Esophagus muscularis mucosa (tissue), 4 donors: ENCODE data around the gene MREG. TPM values are rescaled to one million over a fixed set of nuclear protein-coding genes. Genes with fewer than 3 reads are reported as not detected.

Experiments used
- DNase-seq: peaks from one replicate; pipeline ENCODE4 v3.0.0-alpha.2; 2017; ENCODE audit errors: extremely low spot score
- H3K27ac ChIP-seq, 4 donors: fragments of 200-600 bp; sonication (generic); replicated peaks in 1 of 4; 1 replicate in 3 of 4; 2 replicates in 1 of 4; pipeline ENCODE4 v1.5.1; 2016 to 2019; ENCODE audit warnings: mild to moderate bottlenecking in 1 of 4
- H3K27me3 ChIP-seq, 4 donors: fragments of 200-600 bp; sonication (generic); one replicate each; pipeline versions ENCODE4 v1.5.1 to v1.6.0; 2016 to 2019
- H3K36me3 ChIP-seq, 4 donors: fragments of 200-600 bp; sonication (generic); one replicate each; pipeline ENCODE4 v1.5.1; 2016 to 2019
- H3K4me1 ChIP-seq, 4 donors: fragments of 200-600 bp; sonication (generic); one replicate each; pipeline ENCODE4 v1.5.1; 2016 to 2019
- H3K4me3 ChIP-seq, 4 donors: fragments of 200-600 bp; sonication (generic); 1 replicate in 2 of 4; 2 replicates in 2 of 4; pipeline ENCODE4 v1.5.1; 2016 to 2019; ENCODE audit warnings: mild to moderate bottlenecking in 4 of 4, moderate library complexity in 1 of 4
- H3K9me3 ChIP-seq, 4 donors: fragments of 200-600 bp; sonication (generic); 1 replicate in 3 of 4; 2 replicates in 1 of 4; pipeline ENCODE4 v1.5.1; 2016 to 2019
- EP300 ChIP-seq: sonication (generic); formaldehyde crosslinking; IDR thresholded peaks from one replicate; pipeline ENCODE4 v1.6.1; 2017; ENCODE audit warnings: antibody characterized with exemption
- POLR2A ChIP-seq: fragments of 450-650 bp; IDR thresholded peaks from one replicate; pipeline ENCODE4 v1.6.1; 2017; ENCODE audit warnings: antibody characterized with exemption, moderate library complexity, mild to moderate bottlenecking, low read depth
- POLR2AphosphoS5 ChIP-seq, 2 donors: sonication (generic); formaldehyde crosslinking; IDR thresholded peaks; one replicate each; pipeline ENCODE4 v1.6.1; 2017; ENCODE audit warnings: antibody characterized with exemption in 2 of 2
- WGBS: methylation state at CpG from one replicate; pipeline ENCODE4 v1.1.5; 2018; 5-methylcytosine and 5-hydroxymethylcytosine counted together
- intact Hi-C: fragments of 100-400 bp; cut with DNase I; formaldehyde crosslinking; loops from one replicate; pipeline ENCODE4 v1.15.1; 2023
- total RNA-seq, 4 donors: library from RNA; depleted of rRNA; stranded (reverse); fragments of >200 nt; gene quantifications; one replicate each; pipeline versions ENCODE4 v1.1.0 to v1.2.1, GENCODE V29; 2016
- TF ChIP-seq, protein P1 (sequence below), 3 experiments: fragments of 200-600 bp in 2 of 3; fragments of 450-650 bp in 1 of 3; sonication (generic) in 2 of 3; IDR thresholded peaks; one replicate each; pipeline ENCODE4 v1.5.1; 2017 to 2019; ENCODE audit warnings: antibody characterized with exemption in 3 of 3, mild to moderate bottlenecking in 2 of 3, moderate library complexity in 1 of 3

The MREG gene
- total RNA-seq, 4 donors from 2014 or later: 0.40 to 1.2 (median 0.70) TPM

DNA sequence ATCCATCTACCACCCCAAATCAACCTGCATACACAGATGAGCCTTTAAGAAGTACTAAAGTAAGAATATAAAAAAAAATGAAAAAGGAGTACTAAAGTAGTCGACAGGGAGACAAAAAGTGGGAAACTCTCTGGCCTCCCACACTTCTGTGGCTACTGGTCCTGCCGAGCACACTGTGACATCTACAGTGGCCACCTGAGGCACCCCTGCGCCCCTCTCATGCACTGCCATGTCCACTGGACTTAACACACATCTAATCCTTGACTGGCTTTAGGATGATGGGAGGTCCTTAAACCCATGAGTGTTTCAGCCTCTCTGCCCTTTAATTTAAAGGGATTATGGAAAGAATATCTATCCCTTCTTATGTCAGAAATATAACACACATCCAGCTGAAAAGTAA is 71.2 kb downstream of the MREG start:
- Histone ChIP-seq H3K27ac (no peak overlapping the region), H3K4me1 (no peaks in the 10 kb centered on the region), H3K4me3 (no peak overlapping the region), H3K27me3 (no peaks in the 10 kb centered on the region), H3K36me3 (peaks cover 0 to 15% (median 0%) of the 10 kb centered on the region in 4 donors), H3K9me3 (no peaks in the 10 kb centered on the region)
- DNase-seq: no peak
- TF ChIP-seq POLR2AphosphoS5 (IDR thresholded peaks at IDR 0.05): no peak
- TF ChIP-seq, protein P1, sequence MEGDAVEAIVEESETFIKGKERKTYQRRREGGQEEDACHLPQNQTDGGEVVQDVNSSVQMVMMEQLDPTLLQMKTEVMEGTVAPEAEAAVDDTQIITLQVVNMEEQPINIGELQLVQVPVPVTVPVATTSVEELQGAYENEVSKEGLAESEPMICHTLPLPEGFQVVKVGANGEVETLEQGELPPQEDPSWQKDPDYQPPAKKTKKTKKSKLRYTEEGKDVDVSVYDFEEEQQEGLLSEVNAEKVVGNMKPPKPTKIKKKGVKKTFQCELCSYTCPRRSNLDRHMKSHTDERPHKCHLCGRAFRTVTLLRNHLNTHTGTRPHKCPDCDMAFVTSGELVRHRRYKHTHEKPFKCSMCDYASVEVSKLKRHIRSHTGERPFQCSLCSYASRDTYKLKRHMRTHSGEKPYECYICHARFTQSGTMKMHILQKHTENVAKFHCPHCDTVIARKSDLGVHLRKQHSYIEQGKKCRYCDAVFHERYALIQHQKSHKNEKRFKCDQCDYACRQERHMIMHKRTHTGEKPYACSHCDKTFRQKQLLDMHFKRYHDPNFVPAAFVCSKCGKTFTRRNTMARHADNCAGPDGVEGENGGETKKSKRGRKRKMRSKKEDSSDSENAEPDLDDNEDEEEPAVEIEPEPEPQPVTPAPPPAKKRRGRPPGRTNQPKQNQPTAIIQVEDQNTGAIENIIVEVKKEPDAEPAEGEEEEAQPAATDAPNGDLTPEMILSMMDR (IDR thresholded peaks at IDR 0.05): no peak
- no peak for TF ChIP-seq POLR2A
- TF ChIP-seq EP300: no peak
- WGBS: 91% methylated on average over 3 of the region's 3 CpGs
- intact Hi-C loops: no loop called here

DNA sequence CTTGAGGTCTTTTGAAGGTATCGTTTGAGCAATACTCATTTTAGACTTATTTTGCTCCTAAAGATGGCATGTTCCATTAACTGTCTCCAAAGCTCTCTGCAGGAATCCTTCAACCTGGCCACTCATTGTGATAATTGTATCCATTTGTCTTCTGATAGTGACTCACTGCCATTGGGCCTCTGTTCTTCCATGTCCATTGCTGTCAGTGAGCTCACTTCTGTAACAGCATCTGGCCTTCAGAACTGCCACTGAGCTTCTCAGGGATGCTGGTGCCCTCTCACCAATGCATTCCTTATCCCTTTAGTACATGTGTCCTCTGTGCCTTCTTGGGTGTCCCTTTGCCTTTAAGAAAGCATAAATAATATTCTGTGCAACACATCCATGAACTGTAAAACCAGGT is 71.6 kb downstream of the MREG start:
- intact Hi-C loops: no loop called here
- Histone ChIP-seq H3K36me3 (peaks cover 0 to 15% (median 0%) of the 10 kb centered on the region in 4 donors), H3K9me3 (no peaks in the 10 kb centered on the region), H3K4me3 (no peak overlapping the region), H3K27me3 (no peaks in the 10 kb centered on the region), H3K4me1 (no peaks in the 10 kb centered on the region), H3K27ac (no peak overlapping the region)
- TF ChIP-seq POLR2A: no peak
- no peak for TF ChIP-seq EP300
- no peak for DNase-seq
- WGBS: 96% methylated on average over 1 of the region's 1 CpG

DNA sequence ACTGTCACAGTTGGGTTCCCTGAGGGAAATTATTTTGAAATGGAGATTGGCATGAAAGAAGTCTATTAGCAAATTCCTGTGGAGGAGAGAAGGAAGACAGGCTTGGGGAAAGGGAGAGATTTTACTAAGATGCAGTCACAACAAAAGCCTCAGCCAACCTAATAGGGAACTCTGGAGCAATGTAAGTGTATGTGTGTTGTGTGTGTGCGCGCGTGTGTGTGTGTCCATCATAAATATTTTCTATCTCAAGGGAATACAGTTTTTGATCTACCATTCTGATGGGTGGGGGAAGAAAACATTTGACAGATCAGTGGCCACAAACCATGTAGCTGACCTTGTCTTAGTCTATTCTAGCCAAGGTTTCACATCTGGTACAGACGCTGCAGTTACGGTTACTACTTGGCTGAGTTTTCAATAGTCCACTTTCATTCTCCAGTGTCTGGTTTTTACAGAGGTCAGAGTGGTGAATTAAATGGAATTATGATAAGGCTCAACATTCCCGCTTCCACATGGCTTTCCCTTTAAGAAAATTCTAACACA is 72.6 kb downstream of the MREG start:
- Histone ChIP-seq H3K4me3 (no peak overlapping the region), H3K4me1 (no peaks in the 10 kb centered on the region), H3K9me3 (no peaks in the 10 kb centered on the region), H3K27ac (no peak overlapping the region), H3K27me3 (no peaks in the 10 kb centered on the region), H3K36me3 (peaks cover 0 to 14% (median 0%) of the 10 kb centered on the region in 4 donors)
- WGBS: 100% methylated on average over 6 of the region's 6 CpGs
- DNase-seq: no peak
- intact Hi-C loops: no loop called here
- TF ChIP-seq POLR2A: no peak
- TF ChIP-seq, protein P1 (IDR thresholded peaks at IDR 0.05): no peak
- no peak for TF ChIP-seq EP300
- no peak for TF ChIP-seq POLR2AphosphoS5 (IDR thresholded peaks at IDR 0.05)

DNA sequence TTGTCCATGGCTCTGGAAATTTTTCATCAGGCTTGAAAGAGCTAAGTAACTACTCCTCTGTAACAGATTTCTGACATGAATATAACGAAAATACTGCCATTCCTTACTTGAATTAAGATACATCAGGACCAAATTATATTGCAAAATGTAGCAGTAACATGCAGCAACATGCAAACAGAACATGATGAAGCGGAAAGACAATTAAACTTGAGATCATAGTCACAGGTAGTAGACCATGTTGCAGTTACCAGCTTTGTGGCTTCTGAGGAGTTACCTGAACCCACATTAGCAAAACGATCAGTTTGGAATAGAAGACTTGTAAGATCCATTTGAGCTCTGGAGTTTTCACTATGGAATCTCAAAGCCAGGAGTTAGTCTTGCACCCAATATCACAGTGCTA is 76.2 kb downstream of the MREG start:
- TF ChIP-seq EP300: no peak
- no peak for TF ChIP-seq POLR2A
- TF ChIP-seq, protein P1 (IDR thresholded peaks at IDR 0.05): no peak
- TF ChIP-seq POLR2AphosphoS5 (IDR thresholded peaks at IDR 0.05): no peak
- H3K4me1 ChIP-seq: no peaks in the 10 kb centered on the region
- DNase-seq: no peak
- no peak overlapping the region for H3K27ac ChIP-seq
- 83% methylated on average over 3 of the region's 3 CpGs for WGBS
- H3K36me3 ChIP-seq: peaks cover 0 to 7% (median 0%) of the 10 kb centered on the region in 4 donors
- intact Hi-C loops: no loop called here
- H3K4me3 ChIP-seq: no peak overlapping the region
- no peaks in the 10 kb centered on the region for H3K9me3 ChIP-seq
- H3K27me3 ChIP-seq: no peaks in the 10 kb centered on the region

DNA sequence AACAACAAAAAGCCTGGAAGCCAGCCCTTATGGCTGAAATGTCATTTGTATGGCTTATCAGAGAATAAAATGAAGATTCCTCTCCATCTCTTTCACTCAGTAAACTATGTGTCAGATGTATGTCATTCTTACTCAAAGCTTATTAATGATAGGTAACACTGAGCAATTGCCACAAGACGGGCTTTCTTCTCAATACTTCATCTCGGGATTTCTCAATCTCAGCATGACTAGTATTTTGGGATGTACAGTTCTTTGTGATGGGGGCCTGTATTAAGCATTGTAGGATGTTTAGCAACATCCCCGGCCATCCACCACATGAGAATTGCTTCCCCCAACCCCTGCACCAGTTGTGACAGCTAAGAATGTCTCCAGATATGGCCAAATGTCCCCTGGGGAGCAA is 80.2 kb downstream of the MREG start:
- no peak for DNase-seq
- H3K4me3 ChIP-seq: no peak overlapping the region
- TF ChIP-seq, protein P1 (IDR thresholded peaks at IDR 0.05): no peak
- TF ChIP-seq POLR2A (no peak), POLR2AphosphoS5 (IDR thresholded peaks at IDR 0.05) (no peak), EP300 (no peak)
- WGBS: 81% methylated on average over 3 of the region's 3 CpGs
- no peaks in the 10 kb centered on the region for H3K36me3 ChIP-seq
- no peaks in the 10 kb centered on the region for H3K27me3 ChIP-seq
- intact Hi-C loops: no loop called here
- H3K4me1 ChIP-seq: peaks cover 0 to 8% (median 2%) of the 10 kb centered on the region in 4 donors
- no peaks in the 10 kb centered on the region for H3K9me3 ChIP-seq
- no peak overlapping the region for H3K27ac ChIP-seq
